ENCODE data around the gene SYNE2. TPM values are rescaled to one million over a fixed set of nuclear protein-coding genes. Genes with fewer than 3 reads are reported as not detected.

SYNE2 gene
- total and polyA plus RNA-seq, 2 of the 8 experiments (the other 6 are each of a cell fraction or from before 2014, with no cell fraction given) = 32.6 to 46.1 TPM

DNA sequence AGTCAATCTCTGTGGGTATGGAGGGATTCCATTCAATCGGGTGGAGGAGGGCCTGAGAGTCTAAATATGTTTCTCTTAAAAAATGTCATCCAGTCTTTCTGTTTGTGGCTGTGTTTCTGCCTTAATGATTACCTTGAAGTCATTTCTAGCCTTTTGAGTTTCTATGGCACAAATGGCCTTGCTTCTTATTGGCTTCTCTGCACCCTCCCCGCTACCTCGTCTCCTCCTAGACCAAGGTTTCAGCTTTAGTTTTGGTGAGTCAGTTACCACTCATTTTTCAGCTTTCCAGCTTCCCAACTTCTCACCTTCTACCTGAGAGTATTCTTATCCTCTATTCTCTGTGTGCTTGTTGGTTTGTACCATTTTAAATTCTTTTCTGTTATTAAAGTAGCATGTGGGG lies 159.2 kb downstream of the SYNE2 start:
- no peak overlapping the region for H3K23ac ChIP-seq (ENCODE audit: insufficient read length)
- no peak overlapping the region for H2BK12ac ChIP-seq (ENCODE audit: low read depth, low read length)
- no peak overlapping the region for H3K18ac ChIP-seq (ENCODE audit: extremely low read depth, low read length)
- H2AK5ac ChIP-seq (ENCODE audit: low read depth, low read length) = no peak overlapping the region
- no peak overlapping the region for H3K4me3 ChIP-seq (ENCODE audit: extremely low read depth in 1 of 4, insufficient read depth in 2 of 4, low read depth in 3 of 4, low read length in 4 of 4)
- no peak overlapping the region for H3K4me2 ChIP-seq (ENCODE audit: insufficient read depth in 1 of 2, low read depth in 2 of 2, low read length in 2 of 2)
- H3K27me3 ChIP-seq (replicated peaks in 1 of 4; ENCODE audit: control insufficient read depth in 3 of 4, extremely low read depth in 1 of 4, insufficient read depth in 3 of 4, low read length in 3 of 4) = no peaks in the 10 kb centered on the region
- no peak overlapping the region for H3K9ac ChIP-seq (replicated peaks in 1 of 4; ENCODE audit: extremely low read depth in 1 of 4, low read depth in 3 of 4, low read length in 3 of 4)
- no peak overlapping the region for H3K4ac ChIP-seq (replicated peaks; ENCODE audit: insufficient read length, low read depth, low read length)
- H2BK15ac ChIP-seq (ENCODE audit: low read length) = no peak overlapping the region
- H3K9me3 ChIP-seq (ENCODE audit: insufficient read depth in 2 of 2, low read depth in 1 of 2, low read length in 1 of 2) = no peaks in the 10 kb centered on the region
- no peak overlapping the region for H3K56ac ChIP-seq (replicated peaks; ENCODE audit: insufficient read length, low read depth, low read length)
- H3K23me2 ChIP-seq (ENCODE audit: low read depth, low read length) = no peaks in the 10 kb centered on the region
- 96% methylated on average over 3 of the region's 3 CpGs; no CpG with 5 or more reads in 1 of the 2 experiments for WGBS, 2 experiments (ENCODE audit: extremely low coverage in 1 of 2, insufficient coverage in 1 of 2, insufficient read length in 1 of 2, insufficient replicate concordance in 2 of 2, low coverage in 1 of 2, low lambda C conversion rate in 2 of 2, missing lambda C conversion rate in 1 of 2)
- ChIA-PET POLR2A (ENCODE audit: partially characterized antibody) (no interaction called here), CTCF (ENCODE audit: partially characterized antibody) (interaction anchor here (0.6 to 2.3 kb wide), 8 partner anchors 10 to 291 kb away, joined by 3 to 5 read pairs (median 4); no protein-coding TSS in a partner anchor)
- H2BK120ac ChIP-seq (replicated peaks; ENCODE audit: low read depth, low read length) = no peak overlapping the region
- no peak overlapping the region for H4K5ac ChIP-seq (ENCODE audit: insufficient read length, low read depth, low read length)
- FAIRE-seq (no peak), DNase-seq (ENCODE audit: low read depth in 1 of 2, low spot score in 2 of 2) (no peak)
- H4K8ac ChIP-seq (ENCODE audit: extremely low read depth, insufficient read depth, low read length) = no peak overlapping the region
- no peak overlapping the region for H3K27ac ChIP-seq (ENCODE audit: low read depth, low read length)
- no peaks in the 10 kb centered on the region for H4K20me1 ChIP-seq (replicated peaks in 1 of 2; ENCODE audit: control insufficient read depth in 1 of 2, insufficient read depth in 2 of 2, low read length in 2 of 2)
- no peaks in the 10 kb centered on the region for H3K4me1 ChIP-seq (replicated peaks in 1 of 4; ENCODE audit: control insufficient read depth in 3 of 4, insufficient read depth in 4 of 4, low read length in 3 of 4)
- H2BK5ac ChIP-seq (ENCODE audit: low read depth, low read length) = no peak overlapping the region
- H3K14ac ChIP-seq (ENCODE audit: insufficient read length) = no peak overlapping the region
- no peak overlapping the region for H2AFZ ChIP-seq (ENCODE audit: low read length)
- H3K79me2 ChIP-seq (ENCODE audit: control insufficient read depth in 1 of 2, insufficient read depth in 2 of 2, low read length in 2 of 2) = no peaks in the 10 kb centered on the region
- peaks cover 0 to 8% (median 0%) of the 10 kb centered on the region in 4 experiments; a peak in 2 of 8 replicates for H3K36me3 ChIP-seq (ENCODE audit: control insufficient read depth in 2 of 4, insufficient read depth in 4 of 4, low read length in 3 of 4)
- no peaks in the 10 kb centered on the region for H3K79me1 ChIP-seq (ENCODE audit: low read depth, low read length)
- H2BK20ac ChIP-seq (ENCODE audit: low read length) = no peak overlapping the region
- no peak overlapping the region for H4K91ac ChIP-seq (replicated peaks; ENCODE audit: insufficient read length, low read length)
- TF ChIP-seq, protein P1, sequence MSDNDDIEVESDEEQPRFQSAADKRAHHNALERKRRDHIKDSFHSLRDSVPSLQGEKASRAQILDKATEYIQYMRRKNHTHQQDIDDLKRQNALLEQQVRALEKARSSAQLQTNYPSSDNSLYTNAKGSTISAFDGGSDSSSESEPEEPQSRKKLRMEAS (IDR thresholded peaks at IDR 0.05) = no peak
- TF ChIP-seq, protein P2, sequence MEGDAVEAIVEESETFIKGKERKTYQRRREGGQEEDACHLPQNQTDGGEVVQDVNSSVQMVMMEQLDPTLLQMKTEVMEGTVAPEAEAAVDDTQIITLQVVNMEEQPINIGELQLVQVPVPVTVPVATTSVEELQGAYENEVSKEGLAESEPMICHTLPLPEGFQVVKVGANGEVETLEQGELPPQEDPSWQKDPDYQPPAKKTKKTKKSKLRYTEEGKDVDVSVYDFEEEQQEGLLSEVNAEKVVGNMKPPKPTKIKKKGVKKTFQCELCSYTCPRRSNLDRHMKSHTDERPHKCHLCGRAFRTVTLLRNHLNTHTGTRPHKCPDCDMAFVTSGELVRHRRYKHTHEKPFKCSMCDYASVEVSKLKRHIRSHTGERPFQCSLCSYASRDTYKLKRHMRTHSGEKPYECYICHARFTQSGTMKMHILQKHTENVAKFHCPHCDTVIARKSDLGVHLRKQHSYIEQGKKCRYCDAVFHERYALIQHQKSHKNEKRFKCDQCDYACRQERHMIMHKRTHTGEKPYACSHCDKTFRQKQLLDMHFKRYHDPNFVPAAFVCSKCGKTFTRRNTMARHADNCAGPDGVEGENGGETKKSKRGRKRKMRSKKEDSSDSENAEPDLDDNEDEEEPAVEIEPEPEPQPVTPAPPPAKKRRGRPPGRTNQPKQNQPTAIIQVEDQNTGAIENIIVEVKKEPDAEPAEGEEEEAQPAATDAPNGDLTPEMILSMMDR (IDR thresholded peaks at IDR 0.05; ENCODE audit: control extremely low read depth in 1 of 3, insufficient read depth in 1 of 3, low read depth in 1 of 3, low read length in 3 of 3) = no peak
- TF ChIP-seq JUN (IDR thresholded peaks at IDR 0.05; ENCODE audit: low read depth, low read length) (no peak), HDAC6 (IDR thresholded peaks at IDR 0.05; ENCODE audit: low read depth, low read length) (no peak)

All from H1 (cell line).